ENCODE results near the gene MARCHF6. TPM values are rescaled to one million over a fixed set of nuclear protein-coding genes. Genes with fewer than 3 reads are reported as not detected.

Gene MARCHF6
- total and polyA plus RNA-seq, 9 donors = 59.0 to 225 (median 146) TPM

- no peak for DNase-seq
- WGBS, 3 donors = 74 to 78% (median 75%) methylated on average over 5 of the region's 5 CpGs
- H3K27me3 ChIP-seq = no peaks in the 10 kb centered on the region
- peaks cover 1% of the 10 kb centered on the region for H3K4me1 ChIP-seq (ENCODE audit: insufficient read depth)
- TF ChIP-seq, protein P1, sequence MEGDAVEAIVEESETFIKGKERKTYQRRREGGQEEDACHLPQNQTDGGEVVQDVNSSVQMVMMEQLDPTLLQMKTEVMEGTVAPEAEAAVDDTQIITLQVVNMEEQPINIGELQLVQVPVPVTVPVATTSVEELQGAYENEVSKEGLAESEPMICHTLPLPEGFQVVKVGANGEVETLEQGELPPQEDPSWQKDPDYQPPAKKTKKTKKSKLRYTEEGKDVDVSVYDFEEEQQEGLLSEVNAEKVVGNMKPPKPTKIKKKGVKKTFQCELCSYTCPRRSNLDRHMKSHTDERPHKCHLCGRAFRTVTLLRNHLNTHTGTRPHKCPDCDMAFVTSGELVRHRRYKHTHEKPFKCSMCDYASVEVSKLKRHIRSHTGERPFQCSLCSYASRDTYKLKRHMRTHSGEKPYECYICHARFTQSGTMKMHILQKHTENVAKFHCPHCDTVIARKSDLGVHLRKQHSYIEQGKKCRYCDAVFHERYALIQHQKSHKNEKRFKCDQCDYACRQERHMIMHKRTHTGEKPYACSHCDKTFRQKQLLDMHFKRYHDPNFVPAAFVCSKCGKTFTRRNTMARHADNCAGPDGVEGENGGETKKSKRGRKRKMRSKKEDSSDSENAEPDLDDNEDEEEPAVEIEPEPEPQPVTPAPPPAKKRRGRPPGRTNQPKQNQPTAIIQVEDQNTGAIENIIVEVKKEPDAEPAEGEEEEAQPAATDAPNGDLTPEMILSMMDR (IDR thresholded peaks at IDR 0.05) = no peak
- TF ChIP-seq EP300 (IDR thresholded peaks at IDR 0.05) (no peak), POLR2A (IDR thresholded peaks at IDR 0.05) (no peak)
- no peaks in the 10 kb centered on the region for H3K36me3 ChIP-seq
- intact Hi-C loops (cut with DNase I) = no loop called here
- no peak overlapping the region for H3K4me3 ChIP-seq
- no peaks in the 10 kb centered on the region for H3K9me3 ChIP-seq
- no peak overlapping the region for H3K27ac ChIP-seq
Measured at GRCh38 chr5:10396552-10396951, 43.1 kb downstream of the MARCHF6 start.

DNA sequence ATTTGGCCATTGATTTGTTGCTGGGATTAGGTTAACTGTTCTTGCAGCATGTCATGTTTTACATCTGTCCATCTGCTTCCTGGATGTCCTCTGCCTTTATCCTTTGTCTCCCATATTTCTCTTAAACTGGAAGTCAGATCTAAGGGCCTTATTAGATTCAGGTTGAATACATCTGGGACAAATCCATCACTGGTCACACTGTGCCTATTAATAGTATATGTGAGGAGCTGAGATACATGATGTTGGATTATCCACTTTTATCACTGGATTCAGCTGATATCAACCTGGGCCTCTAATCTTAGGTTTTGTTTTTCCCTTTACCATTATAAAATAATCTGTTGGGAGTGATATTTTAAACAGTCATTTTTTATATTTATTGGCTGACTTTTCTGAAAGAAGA lies 46.3 kb downstream of the MARCHF6 start:
- intact Hi-C loops (cut with DNase I) = loop anchor here in 1 of 4 donors (10.0 kb wide), 1 partner anchor 115 kb away; no protein-coding TSS in a partner anchor
- no peak overlapping the region for H3K27ac ChIP-seq
- TF ChIP-seq EP300 (IDR thresholded peaks at IDR 0.05) (no peak), POLR2A (IDR thresholded peaks at IDR 0.05) (no peak)
- TF ChIP-seq, protein P1 (IDR thresholded peaks at IDR 0.05) = no peak
- H3K36me3 ChIP-seq = no peaks in the 10 kb centered on the region
- H3K4me3 ChIP-seq = no peak overlapping the region
- H3K4me1 ChIP-seq (ENCODE audit: insufficient read depth) = no peaks in the 10 kb centered on the region
- no peaks in the 10 kb centered on the region for H3K9me3 ChIP-seq
- H3K27me3 ChIP-seq = no peaks in the 10 kb centered on the region
- no peak for DNase-seq

DNA sequence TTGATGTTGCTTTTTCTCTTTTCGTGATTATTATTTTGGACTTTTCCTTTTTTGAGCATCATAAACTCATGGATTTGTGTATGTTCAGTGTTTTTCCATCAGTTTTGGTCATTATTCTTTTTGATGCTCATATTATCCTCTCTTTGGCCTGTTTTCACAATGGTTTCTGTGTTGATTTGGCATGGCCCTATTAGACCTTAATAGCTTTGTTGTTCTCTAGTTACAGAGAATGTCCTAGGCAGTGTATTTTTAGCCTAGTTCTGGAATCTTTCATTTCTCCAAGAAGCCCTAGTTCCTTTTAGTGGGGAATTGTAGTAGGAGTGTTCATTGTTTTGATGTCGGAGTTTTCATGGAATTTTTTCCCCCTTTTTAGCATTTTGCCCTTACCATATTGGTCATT lies 46.9 kb downstream of the MARCHF6 start:
- H3K36me3 ChIP-seq = no peaks in the 10 kb centered on the region

DNA sequence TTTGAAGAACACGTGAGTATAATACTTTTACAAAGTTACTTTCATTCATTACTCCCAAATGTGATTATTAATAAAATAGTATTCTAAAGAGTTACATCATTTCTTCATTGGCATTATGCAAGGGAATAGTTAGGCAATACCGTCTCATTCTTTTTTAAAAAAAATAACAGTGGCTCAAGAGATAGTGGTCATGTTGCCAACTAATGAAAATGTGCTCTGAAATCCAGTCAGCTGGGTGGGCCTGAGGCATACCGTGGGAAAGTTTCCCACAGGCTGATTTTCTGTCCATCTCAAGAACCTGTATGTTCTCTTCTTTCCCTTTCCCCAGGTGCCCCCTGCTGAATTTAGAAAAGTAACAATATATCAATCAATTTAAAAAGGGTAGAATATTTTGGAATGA lies 47.3 kb downstream of the MARCHF6 start:
- Histone ChIP-seq H3K4me1 (ENCODE audit: insufficient read depth) (no peaks in the 10 kb centered on the region), H3K27me3 (no peaks in the 10 kb centered on the region), H3K9me3 (no peaks in the 10 kb centered on the region), H3K27ac (no peak overlapping the region), H3K4me3 (no peak overlapping the region), H3K36me3 (no peaks in the 10 kb centered on the region)
- intact Hi-C loops (cut with DNase I) = loop anchor here in 1 of 4 donors (10.0 kb wide), 1 partner anchor 116 kb away; no protein-coding TSS in a partner anchor
- DNase-seq = no peak
- WGBS, 3 donors = 31 to 40% (median 32%) methylated on average over 3 of the region's 3 CpGs
- no peak for TF ChIP-seq POLR2A (IDR thresholded peaks at IDR 0.05)
- no peak for TF ChIP-seq EP300 (IDR thresholded peaks at IDR 0.05)
- TF ChIP-seq, protein P1 (IDR thresholded peaks at IDR 0.05) = no peak

More for the DNA sequence above, 46.9 kb downstream of the MARCHF6 start:
- Histone ChIP-seq H3K27ac (no peak overlapping the region), H3K4me3 (no peak overlapping the region), H3K4me1 (ENCODE audit: insufficient read depth) (no peaks in the 10 kb centered on the region), H3K9me3 (no peaks in the 10 kb centered on the region), H3K27me3 (no peaks in the 10 kb centered on the region)
- intact Hi-C loops (cut with DNase I) = loop anchor here in 1 of 4 donors (10.0 kb wide), 1 partner anchor 116 kb away; no protein-coding TSS in a partner anchor
- 47 to 67% (median 63%) methylated on average over 2 of the region's 2 CpGs for WGBS, 3 donors
- TF ChIP-seq, protein P1 (IDR thresholded peaks at IDR 0.05) = no peak
- TF ChIP-seq EP300 (IDR thresholded peaks at IDR 0.05) = no peak
- no peak for TF ChIP-seq POLR2A (IDR thresholded peaks at IDR 0.05)
- DNase-seq = no peak
